Smooth muscle cell (in vitro differentiated cells): ENCODE data around the gene TANC1. TPM values are rescaled to one million over a fixed set of nuclear protein-coding genes. Genes with fewer than 3 reads are reported as not detected.
A peak's percentile ranks its signal among the peaks of the same experiment; 100 is the strongest.

Source experiments
- DNase-seq: peaks from one replicate; lab custom pipeline; 2025; ENCODE audit not compliant: unreplicated experiment; lab: John Stamatoyannopoulos, UW
- H2AFZ ChIP-seq: fragments of 200-600 bp; sonication (generic); 2 replicates; pipeline ENCODE4 v1.6.0; 2016; ENCODE audit warnings: antibody characterized with exemption, low read depth, mild to moderate bottlenecking
- H3F3A ChIP-seq: fragments of 200-600 bp; sonication (generic); 2 replicates; pipeline ENCODE4 v1.6.0; 2017; ENCODE audit warnings: antibody characterized with exemption, low read depth
- H3K27ac ChIP-seq: fragments of 200-600 bp; sonication (generic); 2 replicates; pipeline ENCODE4 v1.5.1; 2016; ENCODE audit warnings: low read depth, mild to moderate bottlenecking
- H3K27me3 ChIP-seq: fragments of 200-600 bp; sonication (generic); 2 replicates; pipeline ENCODE4 v1.6.1; 2016; ENCODE audit warnings: low read depth, mild to moderate bottlenecking
- H3K36me3 ChIP-seq: fragments of 200-600 bp; sonication (generic); 2 replicates; pipeline ENCODE4 v1.5.1; 2016; ENCODE audit warnings: low read depth
- H3K4me1 ChIP-seq: fragments of 200-600 bp; sonication (generic); 2 replicates; pipeline ENCODE4 v1.5.1; 2016; ENCODE audit warnings: low read depth
- H3K4me2 ChIP-seq: fragments of 200-600 bp; sonication (generic); 2 replicates; pipeline ENCODE4 v1.6.0; 2016; ENCODE audit warnings: mild to moderate bottlenecking
- H3K4me3 ChIP-seq: fragments of 200-600 bp; sonication (generic); 2 replicates; pipeline ENCODE4 v1.5.1; 2016; ENCODE audit warnings: mild to moderate bottlenecking
- H3K79me2 ChIP-seq: fragments of 200-600 bp; sonication (generic); 2 replicates; pipeline ENCODE4 v1.6.0; 2016; ENCODE audit warnings: low read depth, mild to moderate bottlenecking
- H3K9ac ChIP-seq: fragments of 200-600 bp; sonication (generic); 2 replicates; pipeline ENCODE4 v1.6.0; 2016; ENCODE audit warnings: low read depth
- H3K9me3 ChIP-seq: fragments of 200-600 bp; sonication (generic); replicated peaks from 2 replicates; pipeline ENCODE4 v1.5.1; 2016; ENCODE audit warnings: low read depth
- H4K20me1 ChIP-seq: fragments of 200-600 bp; sonication (generic); 2 replicates; pipeline ENCODE4 v1.6.0; 2016; ENCODE audit warnings: low read depth
- CTCF ChIP-seq: fragments of 200-600 bp; sonication (generic); IDR thresholded peaks from 2 replicates; pipeline ENCODE4 v1.5.1; 2017; ENCODE audit warnings: borderline replicate concordance, mild to moderate bottlenecking, antibody characterized with exemption; ENCODE audit not compliant: insufficient read depth, poor library complexity, severe bottlenecking
- WGBS: methylation state at CpG from one replicate; pipeline ENCODE4 v1.1.7; 2016; ENCODE audit warnings: low lambda C conversion rate; 5-methylcytosine and 5-hydroxymethylcytosine counted together
- polyA plus RNA-seq: library from polyadenylated mRNA; unstranded; fragments of >200 nt; fragmentation: Nextera tagmentation; extraction: Ambion mirVana; gene quantifications from 2 replicates; pipeline ENCODE4 v1.2.1, GENCODE V29; 2016
- total RNA-seq: library from RNA; depleted of rRNA; stranded (reverse); fragments of >200 nt; gene quantifications from 2 replicates; pipeline ENCODE4 v1.2.3, GENCODE V29; 2014

TANC1 gene
- total and polyA plus RNA-seq, 2 experiments from 2014 or later = 9.1 to 30.8 TPM

- no peaks in the 10 kb centered on the region for H3K79me2 ChIP-seq
- H3K9me3 ChIP-seq = no peaks in the 10 kb centered on the region
- H3F3A ChIP-seq = peaks cover 11% of the 10 kb centered on the region
- peak overlapping the region; percentile 43 for H3K27ac ChIP-seq
- H3K36me3 ChIP-seq = no peaks in the 10 kb centered on the region
- no peak overlapping the region for H3K4me3 ChIP-seq
- TF ChIP-seq CTCF = no peak
- H4K20me1 ChIP-seq = no peaks in the 10 kb centered on the region
- 72% methylated on average over 5 of the region's 5 CpGs for WGBS
- H3K4me2 ChIP-seq = peak overlapping the region; percentile 64
- no peak overlapping the region for H2AFZ ChIP-seq
- peaks cover 50% of the 10 kb centered on the region for H3K4me1 ChIP-seq
- H3K27me3 ChIP-seq = no peaks in the 10 kb centered on the region
- no peak for DNase-seq
- no peak overlapping the region for H3K9ac ChIP-seq
These were observed 183.0 kb downstream of the TANC1 start for GRCh38 chr2:159151198-159152127.

DNA sequence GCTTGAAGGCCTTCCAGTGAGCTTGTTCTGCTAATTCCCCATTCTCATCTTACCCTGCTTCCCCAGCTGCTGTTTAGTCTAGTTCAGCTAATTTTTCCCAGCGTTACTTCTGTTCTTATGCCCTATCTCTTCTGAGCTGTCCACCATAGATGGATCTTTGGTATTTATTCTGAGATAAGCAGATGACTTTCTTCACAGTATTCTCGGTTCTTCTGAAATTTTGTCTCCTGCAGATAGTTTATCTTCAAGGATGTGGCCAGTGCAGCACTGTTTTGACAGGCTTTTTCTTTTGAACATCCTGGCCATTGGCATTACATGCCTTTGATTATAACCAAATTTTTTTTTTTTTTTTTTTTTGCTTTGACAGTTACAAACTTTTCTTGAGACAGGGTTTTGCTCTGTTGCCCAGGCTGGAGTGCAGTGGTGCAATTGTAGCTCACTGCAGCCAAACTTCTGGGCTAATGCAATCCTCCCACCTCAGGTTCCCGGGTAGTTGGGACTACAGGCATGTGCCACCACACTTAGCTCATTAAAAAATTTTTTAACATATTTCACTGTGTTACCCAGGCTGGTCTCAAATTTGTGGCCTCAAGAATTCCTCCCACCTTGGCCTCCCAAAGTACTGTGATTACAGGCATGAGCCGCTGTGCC is 183.8 kb downstream of the TANC1 start:
- no peak for TF ChIP-seq CTCF
- no peaks in the 10 kb centered on the region for H3K27me3 ChIP-seq
- H3K4me2 ChIP-seq = peak overlapping the region; percentile 64
- no peak overlapping the region for H3K9ac ChIP-seq
- H3K27ac ChIP-seq = peak overlapping the region; percentile 43
- H3K79me2 ChIP-seq = no peaks in the 10 kb centered on the region
- H3K9me3 ChIP-seq = no peaks in the 10 kb centered on the region
- no peaks in the 10 kb centered on the region for H4K20me1 ChIP-seq
- no peak overlapping the region for H3K4me3 ChIP-seq
- H3K36me3 ChIP-seq = no peaks in the 10 kb centered on the region
- H3F3A ChIP-seq = peaks cover 15% of the 10 kb centered on the region
- H3K4me1 ChIP-seq = peaks cover 53% of the 10 kb centered on the region
- no peak overlapping the region for H2AFZ ChIP-seq
- no peak for DNase-seq
- 41% methylated on average over 4 of the region's 4 CpGs for WGBS

- Histone ChIP-seq H3K9ac (peak overlapping the region; percentile 2), H3K36me3 (no peaks in the 10 kb centered on the region), H4K20me1 (no peaks in the 10 kb centered on the region), H3K4me2 (peak overlapping the region; percentile 34), H3K4me3 (no peak overlapping the region), H3K9me3 (no peaks in the 10 kb centered on the region), H3K27me3 (no peaks in the 10 kb centered on the region), H3K27ac (peak overlapping the region; percentile 43), H3K4me1 (peaks cover 60% of the 10 kb centered on the region), H3F3A (peaks cover 22% of the 10 kb centered on the region), H2AFZ (no peak overlapping the region), H3K79me2 (no peaks in the 10 kb centered on the region)
- no peak for DNase-seq
- 54% methylated on average over 4 of the region's 4 CpGs for WGBS
- no peak for TF ChIP-seq CTCF
These were observed 184.6 kb downstream of the TANC1 start for GRCh38 chr2:159153063-159153462.
